Right lobe of liver (tissue), 6 donors: ENCODE results near the gene CHRM4. TPM values are rescaled to one million over a fixed set of nuclear protein-coding genes. Genes with fewer than 3 reads are reported as not detected.
A peak's percentile ranks its signal among the peaks of the same experiment; 100 is the strongest.

Experiments
- ATAC-seq, 4 donors: fragments of 200-7000 bp; cut with Tn5 transposase; one replicate each; pipeline ENCODE4 v1.9.1; 2020; ENCODE audit warnings: mild to moderate bottlenecking in 4 of 4, moderate library complexity in 4 of 4
- DNase-seq, 3 donors: peaks; one replicate each; pipeline ENCODE4 v3.0.0-alpha.2; 2020
- H3K27ac ChIP-seq, 3 donors: fragments of 200-600 bp; one replicate each; pipeline ENCODE4 v1.8.0; 2022
- H3K27me3 ChIP-seq, 2 donors: fragments of 200-600 bp; one replicate each; pipeline ENCODE4 v1.8.0; 2022
- H3K36me3 ChIP-seq, 4 donors: fragments of 200-600 bp; sonication (generic) in 1 of 4; one replicate each; pipeline versions ENCODE4 v1.5.1 to v1.8.0; 2017 to 2022; ENCODE audit warnings: control low read depth in 1 of 4
- H3K4me1 ChIP-seq, 4 donors: fragments of 200-600 bp; sonication (generic) in 1 of 4; one replicate each; pipeline versions ENCODE4 v1.5.1 to v1.8.0; 2017 to 2022; ENCODE audit warnings: control low read depth in 1 of 4
- H3K4me3 ChIP-seq, 3 donors: fragments of 200-600 bp; one replicate each; pipeline ENCODE4 v1.8.0; 2022
- H3K9me3 ChIP-seq, 4 donors: fragments of 200-600 bp; sonication (generic) in 1 of 4; one replicate each; pipeline versions ENCODE4 v1.5.1 to v1.8.0; 2017 to 2022; ENCODE audit warnings: control low read depth in 1 of 4
- CTCF ChIP-seq, 4 donors: fragments of 200-600 bp in 3 of 4; fragments of 450-650 bp in 1 of 4; IDR thresholded peaks; one replicate each; pipeline versions ENCODE4 v1.5.1 to v1.8.0; 2016 to 2022; ENCODE audit warnings: antibody characterized with exemption in 4 of 4, mild to moderate bottlenecking in 2 of 4
- POLR2A ChIP-seq: fragments of 450-650 bp; IDR thresholded peaks from one replicate; pipeline ENCODE4 v1.6.1; 2017; ENCODE audit warnings: antibody characterized with exemption, mild to moderate bottlenecking
- WGBS: methylation state at CpG from one replicate; pipeline ENCODE4 v1.1.6; 2018; ENCODE audit warnings: low coverage, low lambda C conversion rate; ENCODE audit not compliant: insufficient coverage; ENCODE audit errors: missing lambda C conversion rate; 5-methylcytosine and 5-hydroxymethylcytosine counted together
- intact Hi-C, 2 donors: fragments of 100-400 bp; cut with DNase I; formaldehyde crosslinking; loops; one replicate each; pipeline versions ENCODE4 v1.11.2 to v1.14.1; 2022
- total RNA-seq, 6 experiments: library from RNA; depleted of rRNA in 2 of 6; stranded (reverse); fragments of >200 nt in 2 of 6; fragmentation: NEBNext Ultra II Directional in 3 of 6; extraction: Animal tissue kit (Norgen Biotek cat#: 25700) in 3 of 6; gene quantifications; one replicate each; pipeline versions ENCODE4 v1.1.0 to v1.2.4, GENCODE V29; 2016 to 2023
- donor health status: DM: no; HTN: yes; CAD: no.
- donor health status: DM: no; HTN: no; CAD: no.
- donor health status: DM: no; HTN: no; CAD: no.
- donor health status: DM: no; HTN: yes; CAD: no.
- donor health status: DM: no; HTN: yes; CAD: no.

Gene CHRM4
- total RNA-seq, 6 experiments from 2014 or later, result not detected

DNA sequence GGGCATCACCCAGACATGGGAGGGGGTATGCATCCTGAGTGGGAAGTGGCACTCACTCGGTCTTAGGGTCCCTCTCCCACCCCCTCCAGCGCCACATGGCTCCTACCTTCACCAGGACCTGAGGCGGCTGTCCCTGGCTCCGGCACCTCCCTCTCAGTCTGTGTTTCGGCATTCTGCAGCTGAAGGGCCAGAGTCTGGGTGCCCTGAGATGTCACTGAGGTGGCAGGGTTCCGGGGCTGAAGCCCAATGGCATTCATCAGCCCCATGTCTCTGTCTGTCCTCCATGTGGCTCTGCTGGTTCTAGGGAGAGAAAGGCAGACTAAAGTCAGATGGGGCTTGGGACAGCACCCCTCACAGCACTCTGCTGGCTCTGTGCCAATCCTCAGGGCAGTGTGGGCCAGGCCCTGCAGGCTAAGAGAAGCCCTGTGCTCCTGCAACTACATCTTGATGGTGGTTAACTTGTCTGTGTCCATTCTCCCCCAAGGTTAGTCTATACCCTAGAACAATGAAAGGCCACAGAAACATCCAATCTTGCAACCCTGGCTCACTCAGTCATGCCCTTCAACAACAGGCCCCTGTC, 16.9 kb upstream of the CHRM4 start:
- Histone ChIP-seq H3K9me3 (no peaks in the 10 kb centered on the region), H3K4me1 (no peaks in the 10 kb centered on the region), H3K27me3 (no peaks in the 10 kb centered on the region), H3K36me3 (peaks cover 0 to 24% (median 13%) of the 10 kb centered on the region in 4 donors), H3K4me3 (no peak overlapping the region), H3K27ac (no peak overlapping the region)
- no peak for DNase-seq
- peak in 1 of 4 donors; percentile 18 for ATAC-seq
- intact Hi-C loops, result no loop called here
- no CpG with 5 or more reads among the region's 6 CpGs for WGBS
- no peak for TF ChIP-seq POLR2A

- 84% methylated on average over 10 of the region's 10 CpGs for WGBS
These were observed 16.1 kb upstream of the CHRM4 start for GRCh38 chr11:46407635-46408034.

GRCh38 chr11:46404476-46405017, 13.0 kb upstream of the CHRM4 start:
- WGBS, result no CpG with 5 or more reads among the region's 5 CpGs
- DNase-seq (no peak), ATAC-seq (no peak)
- Histone ChIP-seq H3K4me3 (no peak overlapping the region), H3K27ac (no peak overlapping the region), H3K36me3 (peaks cover 0 to 21% (median 9%) of the 10 kb centered on the region in 4 donors), H3K4me1 (no peaks in the 10 kb centered on the region), H3K27me3 (no peaks in the 10 kb centered on the region), H3K9me3 (no peaks in the 10 kb centered on the region)
- intact Hi-C loops, result no loop called here
- TF ChIP-seq POLR2A (no peak), CTCF (IDR thresholded peaks at IDR 0.05) (no peak)

More at GRCh38 chr11:46407635-46408034, 16.1 kb upstream of the CHRM4 start:
- TF ChIP-seq CTCF (IDR thresholded peaks at IDR 0.05) (no peak), POLR2A (no peak)
- Histone ChIP-seq H3K4me1 (no peaks in the 10 kb centered on the region), H3K27me3 (no peaks in the 10 kb centered on the region), H3K9me3 (no peaks in the 10 kb centered on the region), H3K4me3 (no peak overlapping the region), H3K27ac (no peak overlapping the region), H3K36me3 (peaks cover 0 to 24% (median 13%) of the 10 kb centered on the region in 4 donors)
- ATAC-seq (no peak), DNase-seq (no peak)
- intact Hi-C loops, result no loop called here

- H3K4me1 ChIP-seq, result no peaks in the 10 kb centered on the region
- TF ChIP-seq CTCF (IDR thresholded peaks at IDR 0.05) (no peak), POLR2A (no peak)
- H3K27me3 ChIP-seq, result no peaks in the 10 kb centered on the region
- peak in 1 of 3 donors; percentile 32 for DNase-seq
- no peak overlapping the region for H3K4me3 ChIP-seq
- peak in 3 of 4 donors; percentile 18 to 60 (median 28) for ATAC-seq
- intact Hi-C loops, result no loop called here
- no peaks in the 10 kb centered on the region for H3K9me3 ChIP-seq
- no peak overlapping the region for H3K27ac ChIP-seq
- 60% methylated on average over 5 of the region's 6 CpGs for WGBS
- peaks cover 0 to 12% (median 4%) of the 10 kb centered on the region in 4 donors for H3K36me3 ChIP-seq
These were observed 11.7 kb upstream of the CHRM4 start for GRCh38 chr11:46402957-46403902.
